Ishikawa (cell line): ENCODE data around the gene GAL3ST2.

Source experiments
- CEBPB ChIP-seq: IDR thresholded peaks from 2 replicates; pipeline ENCODE4 v1.6.1; 2012
- CREB1 ChIP-seq: IDR thresholded peaks from 2 replicates; pipeline ENCODE4 v1.6.1; 2012; ENCODE audit warnings: low read depth
- EGR1 ChIP-seq: IDR thresholded peaks from 2 replicates; pipeline ENCODE4 v1.6.1; 2012
- EP300 ChIP-seq: IDR thresholded peaks from 2 replicates; pipeline ENCODE4 v1.6.1; 2012; ENCODE audit warnings: borderline replicate concordance
- FOXM1 ChIP-seq: IDR thresholded peaks from 2 replicates; pipeline ENCODE4 v1.6.1; 2012; ENCODE audit warnings: low read depth, borderline replicate concordance
- NFIC ChIP-seq: IDR thresholded peaks from 2 replicates; pipeline ENCODE4 v1.6.1; 2012
- RAD21 ChIP-seq: IDR thresholded peaks from 2 replicates; pipeline ENCODE4 v1.6.1; 2012; ENCODE audit warnings: low read depth
- TAF1 ChIP-seq: IDR thresholded peaks from 2 replicates; pipeline ENCODE4 v1.6.1; 2012; ENCODE audit warnings: low read depth, mild to moderate bottlenecking
- TCF12 ChIP-seq: IDR thresholded peaks from 2 replicates; pipeline ENCODE4 v1.6.1; 2012; ENCODE audit warnings: low read depth
- TEAD4 ChIP-seq: IDR thresholded peaks from 2 replicates; pipeline ENCODE4 v1.6.1; 2012
- YY1 ChIP-seq: IDR thresholded peaks from 2 replicates; pipeline ENCODE4 v1.6.1; 2012; ENCODE audit warnings: low read depth
- ZBTB7A ChIP-seq: IDR thresholded peaks from 2 replicates; pipeline ENCODE4 v1.6.1; 2012; ENCODE audit warnings: low read depth
- TF ChIP-seq, protein P1 (sequence below): IDR thresholded peaks from 2 replicates; pipeline ENCODE4 v1.6.1; 2012
- TF ChIP-seq, protein P2 (sequence below): IDR thresholded peaks from 2 replicates; pipeline ENCODE4 v1.6.1; 2012
- TF ChIP-seq, protein P3 (sequence below): IDR thresholded peaks from 2 replicates; pipeline ENCODE4 v1.6.1; 2012; ENCODE audit warnings: low read depth, mild to moderate bottlenecking

Gene GAL3ST2

DNA sequence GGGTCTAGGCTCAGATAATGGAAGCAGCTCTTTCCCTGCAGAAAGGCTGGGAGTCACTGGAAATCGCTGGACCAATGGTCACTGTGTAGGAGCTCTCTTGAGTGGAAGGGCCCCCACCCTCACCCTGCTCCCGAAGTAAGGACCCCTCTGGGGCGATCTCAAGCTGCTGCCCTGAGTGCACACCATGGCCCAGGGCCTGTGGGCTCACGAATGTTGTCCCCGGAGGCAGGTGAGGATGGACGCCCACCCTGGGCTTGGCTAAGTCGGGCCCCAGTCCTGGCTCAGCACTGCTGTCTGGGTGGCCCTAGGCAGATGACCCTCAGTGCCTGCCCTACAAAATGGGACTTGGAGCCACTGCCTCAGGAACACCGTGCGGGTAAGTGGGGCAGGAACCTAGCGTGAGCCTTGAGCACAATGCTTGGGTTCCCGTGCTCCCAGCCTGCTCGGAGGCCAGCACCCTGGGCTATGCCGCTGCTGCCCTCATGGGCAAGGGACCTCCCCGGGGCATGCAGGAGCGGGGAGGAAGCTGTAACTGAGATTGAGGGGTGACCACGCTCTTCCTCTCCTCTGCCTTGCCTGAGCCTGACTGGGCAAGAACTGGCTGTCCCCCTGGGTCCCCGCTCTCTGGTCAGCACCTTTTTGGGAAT is 38.5 kb upstream of the GAL3ST2 start:
- TF ChIP-seq NFIC (no peak), CEBPB (no peak), ZBTB7A (no peak), TCF12 (no peak), YY1 (no peak), RAD21 (no peak)
- TF ChIP-seq, protein P1, sequence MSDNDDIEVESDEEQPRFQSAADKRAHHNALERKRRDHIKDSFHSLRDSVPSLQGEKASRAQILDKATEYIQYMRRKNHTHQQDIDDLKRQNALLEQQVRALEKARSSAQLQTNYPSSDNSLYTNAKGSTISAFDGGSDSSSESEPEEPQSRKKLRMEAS, result no peak

- TF ChIP-seq TCF12, result no peak
- no peak for TF ChIP-seq YY1
Measured at GRCh38 chr2:241739177-241739576, 37.4 kb upstream of the GAL3ST2 start.

DNA sequence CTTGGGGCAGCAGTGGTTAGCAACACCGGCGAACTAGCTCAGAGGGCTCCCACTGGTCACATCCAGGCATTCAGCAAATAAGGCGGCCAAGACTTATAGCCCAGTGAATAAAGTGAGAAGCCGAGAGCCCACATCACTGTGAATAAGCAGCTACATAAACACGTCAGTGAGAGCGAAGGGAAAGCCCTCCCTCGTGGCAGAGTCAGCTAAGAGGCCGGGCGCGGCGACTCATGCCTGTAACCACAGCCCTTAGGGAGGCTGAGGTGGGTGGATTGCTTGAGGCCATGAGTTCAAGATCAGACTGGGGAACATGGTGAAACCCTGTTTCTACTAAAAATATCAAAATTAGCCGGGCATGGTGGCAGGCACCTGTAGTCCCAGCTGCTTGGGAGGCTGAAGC is 37.0 kb upstream of the GAL3ST2 start:
- TF ChIP-seq TCF12 (no peak), ZBTB7A (no peak), NFIC (no peak)
- TF ChIP-seq, protein P2, sequence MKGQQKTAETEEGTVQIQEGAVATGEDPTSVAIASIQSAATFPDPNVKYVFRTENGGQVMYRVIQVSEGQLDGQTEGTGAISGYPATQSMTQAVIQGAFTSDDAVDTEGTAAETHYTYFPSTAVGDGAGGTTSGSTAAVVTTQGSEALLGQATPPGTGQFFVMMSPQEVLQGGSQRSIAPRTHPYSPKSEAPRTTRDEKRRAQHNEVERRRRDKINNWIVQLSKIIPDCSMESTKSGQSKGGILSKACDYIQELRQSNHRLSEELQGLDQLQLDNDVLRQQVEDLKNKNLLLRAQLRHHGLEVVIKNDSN, result no peak

DNA sequence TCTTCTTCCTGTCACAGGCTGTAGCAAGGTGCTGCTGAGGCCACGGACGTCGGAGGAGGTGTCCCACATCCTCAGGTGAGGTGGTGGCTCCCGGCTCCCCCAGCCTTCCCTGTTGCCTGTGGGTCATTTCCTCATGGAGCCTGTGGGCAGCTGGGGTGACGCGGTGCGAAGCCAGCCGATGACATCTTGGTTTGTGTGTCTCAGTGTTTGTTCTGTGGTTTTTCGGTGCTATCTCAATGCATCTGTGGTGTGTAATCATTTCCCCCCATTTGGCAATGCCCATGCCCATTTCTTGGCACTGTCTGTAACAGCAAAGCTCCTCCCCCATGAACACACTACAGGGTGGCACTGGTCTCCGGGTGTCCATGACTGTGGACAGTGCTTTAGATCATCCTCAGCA is 35.6 kb upstream of the GAL3ST2 start:
- TF ChIP-seq, protein P1, result no peak
- no peak for TF ChIP-seq FOXM1
- TF ChIP-seq, protein P2, result no peak
- no peak for TF ChIP-seq RAD21
- no peak for TF ChIP-seq ZBTB7A
- TF ChIP-seq YY1, result no peak
- no peak for TF ChIP-seq TAF1
- TF ChIP-seq TCF12, result no peak
- TF ChIP-seq CEBPB, result no peak
- no peak for TF ChIP-seq NFIC
- no peak for TF ChIP-seq TEAD4
- TF ChIP-seq, protein P3, sequence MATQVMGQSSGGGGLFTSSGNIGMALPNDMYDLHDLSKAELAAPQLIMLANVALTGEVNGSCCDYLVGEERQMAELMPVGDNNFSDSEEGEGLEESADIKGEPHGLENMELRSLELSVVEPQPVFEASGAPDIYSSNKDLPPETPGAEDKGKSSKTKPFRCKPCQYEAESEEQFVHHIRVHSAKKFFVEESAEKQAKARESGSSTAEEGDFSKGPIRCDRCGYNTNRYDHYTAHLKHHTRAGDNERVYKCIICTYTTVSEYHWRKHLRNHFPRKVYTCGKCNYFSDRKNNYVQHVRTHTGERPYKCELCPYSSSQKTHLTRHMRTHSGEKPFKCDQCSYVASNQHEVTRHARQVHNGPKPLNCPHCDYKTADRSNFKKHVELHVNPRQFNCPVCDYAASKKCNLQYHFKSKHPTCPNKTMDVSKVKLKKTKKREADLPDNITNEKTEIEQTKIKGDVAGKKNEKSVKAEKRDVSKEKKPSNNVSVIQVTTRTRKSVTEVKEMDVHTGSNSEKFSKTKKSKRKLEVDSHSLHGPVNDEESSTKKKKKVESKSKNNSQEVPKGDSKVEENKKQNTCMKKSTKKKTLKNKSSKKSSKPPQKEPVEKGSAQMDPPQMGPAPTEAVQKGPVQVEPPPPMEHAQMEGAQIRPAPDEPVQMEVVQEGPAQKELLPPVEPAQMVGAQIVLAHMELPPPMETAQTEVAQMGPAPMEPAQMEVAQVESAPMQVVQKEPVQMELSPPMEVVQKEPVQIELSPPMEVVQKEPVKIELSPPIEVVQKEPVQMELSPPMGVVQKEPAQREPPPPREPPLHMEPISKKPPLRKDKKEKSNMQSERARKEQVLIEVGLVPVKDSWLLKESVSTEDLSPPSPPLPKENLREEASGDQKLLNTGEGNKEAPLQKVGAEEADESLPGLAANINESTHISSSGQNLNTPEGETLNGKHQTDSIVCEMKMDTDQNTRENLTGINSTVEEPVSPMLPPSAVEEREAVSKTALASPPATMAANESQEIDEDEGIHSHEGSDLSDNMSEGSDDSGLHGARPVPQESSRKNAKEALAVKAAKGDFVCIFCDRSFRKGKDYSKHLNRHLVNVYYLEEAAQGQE, result no peak
- TF ChIP-seq CREB1, result no peak
- TF ChIP-seq EGR1, result no peak
- no peak for TF ChIP-seq EP300

DNA sequence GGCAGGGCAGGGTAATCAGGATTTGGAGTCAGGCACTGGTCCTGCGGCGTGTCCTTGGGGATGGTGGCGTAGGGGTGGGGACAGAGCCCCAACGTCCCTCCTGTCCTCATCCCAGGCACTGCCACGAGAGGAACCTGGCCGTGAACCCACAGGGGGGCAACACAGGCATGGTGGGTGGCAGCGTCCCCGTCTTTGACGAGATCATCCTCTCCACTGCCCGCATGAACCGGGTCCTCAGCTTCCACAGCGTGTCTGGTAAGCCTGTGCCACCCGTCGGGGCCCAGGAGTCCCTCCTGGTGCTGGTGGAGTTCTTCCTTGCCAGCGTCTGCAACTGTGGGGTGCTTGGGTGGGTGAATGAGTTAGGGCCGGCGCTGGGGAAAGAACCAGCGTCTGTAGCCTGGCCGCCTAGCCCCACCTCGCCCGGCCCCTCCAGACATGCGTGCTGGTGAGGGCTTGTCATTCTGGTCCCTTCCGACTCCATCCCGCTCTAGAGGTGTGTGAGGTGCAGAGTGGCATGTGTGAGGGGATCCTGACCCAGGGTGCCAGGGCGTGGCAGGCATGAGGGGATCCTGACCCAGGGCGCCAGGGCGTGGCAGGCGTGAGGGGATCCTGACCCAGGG is 34.2 kb upstream of the GAL3ST2 start:
- TF ChIP-seq CEBPB, result no peak
- no peak for TF ChIP-seq CREB1
- no peak for TF ChIP-seq RAD21
- no peak for TF ChIP-seq ZBTB7A
- no peak for TF ChIP-seq EP300
- TF ChIP-seq FOXM1, result no peak
- TF ChIP-seq TEAD4, result no peak
- TF ChIP-seq TAF1, result no peak
- no peak for TF ChIP-seq EGR1
- no peak for TF ChIP-seq YY1
- TF ChIP-seq NFIC, result no peak
- TF ChIP-seq TCF12, result no peak
- TF ChIP-seq, protein P1, result no peak
- TF ChIP-seq, protein P2, result no peak
- TF ChIP-seq, protein P3, result no peak
